Keratinocyte (primary cell): Measurements from ENCODE around the gene ANKFY1. TPM values are rescaled to one million over a fixed set of nuclear protein-coding genes. Genes with fewer than 3 reads are reported as not detected.

Source experiments
- DNase-seq: peaks from one replicate; pipeline ENCODE4 v3.0.0-alpha.2; 2011; ENCODE audit warnings: low read depth, missing footprints, low spot score
- FAIRE-seq: peaks from 2 replicates; lab custom pipeline; 2011; peaks lifted over from hg19 to GRCh38; lab: Jason Lieb, UNC
- H2AFZ ChIP-seq: 2 replicates; pipeline ENCODE4 v1.6.0; 2012; ENCODE audit warnings: low read length, control low read depth, inconsistent platforms; ENCODE audit not compliant: control insufficient read depth
- H3K27ac ChIP-seq: 2 replicates; pipeline ENCODE4 v1.5.1; 2011; ENCODE audit warnings: low read length; ENCODE audit not compliant: control insufficient read depth, insufficient read depth
- H3K27me3 ChIP-seq: 3 replicates; pipeline ENCODE4 v1.6.0; 2011; ENCODE audit warnings: low read length; ENCODE audit not compliant: control insufficient read depth, insufficient read depth; ENCODE audit errors: extremely low read depth
- H3K36me3 ChIP-seq, 2 experiments: 2 replicates in 1 of 2; 3 replicates in 1 of 2; pipeline ENCODE4 v1.5.1; 2011; ENCODE audit warnings: low read length in 2 of 2, mild to moderate bottlenecking in 1 of 2; ENCODE audit not compliant: control insufficient read depth in 2 of 2, insufficient read depth in 2 of 2; ENCODE audit errors: extremely low read depth in 1 of 2
- H3K4me1 ChIP-seq: 3 replicates; pipeline ENCODE4 v1.5.1; 2011; ENCODE audit warnings: low read length; ENCODE audit not compliant: control insufficient read depth, insufficient read depth; ENCODE audit errors: extremely low read depth
- H3K4me2 ChIP-seq: 3 replicates; pipeline ENCODE4 v1.6.0; 2011; ENCODE audit warnings: low read depth, low read length; ENCODE audit not compliant: control insufficient read depth, insufficient read depth; ENCODE audit errors: extremely low read depth
- H3K4me3 ChIP-seq, 3 experiments: fragments of 200-600 bp in 1 of 3; sonication (generic) in 1 of 3; 2 replicates in 2 of 3; 3 replicates in 1 of 3; pipeline ENCODE4 v1.5.1; 2011 to 2016; ENCODE audit warnings: low read length in 3 of 3, mild to moderate bottlenecking in 3 of 3, control low read depth in 2 of 3, inconsistent platforms in 1 of 3, low read depth in 1 of 3, mixed read lengths in 1 of 3, mixed run types in 1 of 3, moderate library complexity in 1 of 3; ENCODE audit not compliant: control insufficient read depth in 2 of 3, insufficient read depth in 2 of 3; ENCODE audit errors: extremely low read depth in 1 of 3
- H3K79me2 ChIP-seq: 2 replicates; pipeline ENCODE4 v1.6.0; 2012; ENCODE audit warnings: low read length; ENCODE audit not compliant: control insufficient read depth, insufficient read depth
- H3K9ac ChIP-seq: 3 replicates; pipeline ENCODE4 v1.6.0; 2011; ENCODE audit warnings: low read length; ENCODE audit not compliant: control insufficient read depth, insufficient read depth; ENCODE audit errors: extremely low read depth
- H3K9me1 ChIP-seq: 3 replicates; pipeline ENCODE4 v1.6.0; 2011; ENCODE audit warnings: low read length; ENCODE audit not compliant: control insufficient read depth, insufficient read depth; ENCODE audit errors: extremely low read depth
- H3K9me3 ChIP-seq: 2 replicates; pipeline ENCODE4 v1.5.1; 2012; ENCODE audit warnings: low read depth, low read length; ENCODE audit not compliant: control insufficient read depth
- H4K20me1 ChIP-seq: 3 replicates; pipeline ENCODE4 v1.6.0; 2011; ENCODE audit warnings: low read length; ENCODE audit not compliant: control insufficient read depth, insufficient read depth; ENCODE audit errors: extremely low read depth
- EZH2 ChIP-seq: IDR thresholded peaks from one replicate; pipeline ENCODE4 v1.6.1; 2012; ENCODE audit warnings: inconsistent platforms, mild to moderate bottlenecking, low read length, moderate library complexity
- dilution Hi-C: fragments of 300-500 bp; cut with MboI; formaldehyde crosslinking; loops from one replicate; pipeline ENCODE4 v1.7.0; 2020; ENCODE audit warnings: low sequenced_read_pairs; ENCODE audit not compliant: extremely low pct_ligation_motif_present
- polyA plus RNA-seq, 5 experiments: library from polyadenylated mRNA; depleted of rRNA in 3 of 5; stranded (reverse) in 3 of 5; stranded (forward) in 1 of 5; unstranded in 1 of 5; fragments of >200 nt; gene quantifications; 1 replicate in 1 of 5; 2 replicates in 3 of 5; 3 replicates in 1 of 5; pipeline versions ENCODE4 v1.2.1 to v1.2.3, GENCODE V29; 2011 to 2012; ENCODE audit warnings: missing spikeins in 2 of 5, low read depth in 1 of 5, low replicate concordance in 1 of 5
- TF ChIP-seq, protein P1 (sequence below), 3 experiments: IDR thresholded peaks in 1 of 3; conservative IDR thresholded peaks in 1 of 3; optimal IDR thresholded peaks in 1 of 3; 2 replicates in 2 of 3; 3 replicates in 1 of 3; pipeline versions ENCODE3 to v1.5.1; 2011; ENCODE audit warnings: low read length in 3 of 3, mild to moderate bottlenecking in 3 of 3, moderate library complexity in 2 of 3, control low read depth in 1 of 3, inconsistent platforms in 1 of 3; ENCODE audit not compliant: insufficient read depth in 2 of 3; ENCODE audit errors: extremely low read depth in 1 of 3

Gene ANKFY1
- polyA plus RNA-seq, 1 donor (not counting 4 experiments of a cell fraction or from before 2014, with no cell fraction given) = 27.0 TPM

DNA sequence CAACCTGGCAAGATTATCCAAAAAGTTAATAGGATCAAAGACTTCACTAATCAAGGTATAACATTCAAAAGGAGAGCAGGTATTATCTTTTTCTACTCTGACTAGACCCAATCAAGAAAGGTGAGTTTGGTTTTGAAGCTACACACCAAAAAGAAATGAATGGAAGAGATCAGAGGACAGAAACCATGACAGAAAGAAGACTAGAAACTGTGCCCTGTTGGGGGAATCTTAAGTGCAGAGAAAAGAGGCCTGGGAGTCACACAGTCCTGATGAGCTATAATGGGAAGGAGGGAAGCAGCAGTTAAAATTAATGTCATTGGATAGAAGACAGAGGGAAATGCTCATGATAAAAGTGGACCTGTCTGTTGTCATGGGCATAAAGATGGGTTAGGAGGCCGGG is 138.2 kb downstream of the ANKFY1 start:
- no peak overlapping the region for H3K27ac ChIP-seq
- H3K4me1 ChIP-seq = no peaks in the 10 kb centered on the region
- DNase-seq (no peak), FAIRE-seq (no peak)
- no peak overlapping the region for H3K4me3 ChIP-seq
- no peaks in the 10 kb centered on the region for H3K9me3 ChIP-seq
- peaks cover 20% of the 10 kb centered on the region for H3K79me2 ChIP-seq
- no peak overlapping the region for H2AFZ ChIP-seq
- dilution Hi-C loops = no loop called here
- no peaks in the 10 kb centered on the region for H4K20me1 ChIP-seq
- H3K4me2 ChIP-seq = no peak overlapping the region
- peaks cover 0 to 7% of the 10 kb centered on the region in 2 experiments for H3K36me3 ChIP-seq
- no peak overlapping the region for H3K9ac ChIP-seq
- no peaks in the 10 kb centered on the region for H3K27me3 ChIP-seq
- no peaks in the 10 kb centered on the region for H3K9me1 ChIP-seq
- TF ChIP-seq EZH2 = no peak
- TF ChIP-seq, protein P1, sequence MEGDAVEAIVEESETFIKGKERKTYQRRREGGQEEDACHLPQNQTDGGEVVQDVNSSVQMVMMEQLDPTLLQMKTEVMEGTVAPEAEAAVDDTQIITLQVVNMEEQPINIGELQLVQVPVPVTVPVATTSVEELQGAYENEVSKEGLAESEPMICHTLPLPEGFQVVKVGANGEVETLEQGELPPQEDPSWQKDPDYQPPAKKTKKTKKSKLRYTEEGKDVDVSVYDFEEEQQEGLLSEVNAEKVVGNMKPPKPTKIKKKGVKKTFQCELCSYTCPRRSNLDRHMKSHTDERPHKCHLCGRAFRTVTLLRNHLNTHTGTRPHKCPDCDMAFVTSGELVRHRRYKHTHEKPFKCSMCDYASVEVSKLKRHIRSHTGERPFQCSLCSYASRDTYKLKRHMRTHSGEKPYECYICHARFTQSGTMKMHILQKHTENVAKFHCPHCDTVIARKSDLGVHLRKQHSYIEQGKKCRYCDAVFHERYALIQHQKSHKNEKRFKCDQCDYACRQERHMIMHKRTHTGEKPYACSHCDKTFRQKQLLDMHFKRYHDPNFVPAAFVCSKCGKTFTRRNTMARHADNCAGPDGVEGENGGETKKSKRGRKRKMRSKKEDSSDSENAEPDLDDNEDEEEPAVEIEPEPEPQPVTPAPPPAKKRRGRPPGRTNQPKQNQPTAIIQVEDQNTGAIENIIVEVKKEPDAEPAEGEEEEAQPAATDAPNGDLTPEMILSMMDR (optimal IDR thresholded peaks at IDR 0.05 in 1 of 3, IDR thresholded peaks at IDR 0.05 in 1 of 3, conservative IDR thresholded peaks at IDR 0.05 in 1 of 3; ENCODE audit: extremely low read depth in 1 of 3, insufficient read depth in 2 of 3, low read length in 3 of 3) = no peak

DNA sequence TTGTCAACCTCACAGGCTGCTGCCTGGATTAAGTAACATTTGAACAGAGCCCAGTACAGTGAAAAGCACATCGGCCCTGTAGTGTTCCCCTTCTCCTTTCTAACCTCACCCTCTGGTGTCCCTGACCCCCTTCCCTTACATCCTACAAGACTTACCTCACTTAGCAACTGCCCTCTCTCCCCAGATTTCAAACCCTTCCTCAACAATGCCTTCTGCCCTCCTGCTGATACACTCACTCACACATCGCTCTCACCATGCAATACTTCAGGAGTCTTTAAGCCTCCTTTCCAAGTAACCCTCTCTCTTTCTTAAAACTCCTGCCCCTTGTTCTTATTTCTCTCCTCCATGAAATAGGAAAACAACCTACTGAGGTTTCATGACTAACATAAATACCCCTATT is 138.8 kb downstream of the ANKFY1 start:
- peaks cover 0 to 7% of the 10 kb centered on the region in 2 experiments for H3K36me3 ChIP-seq
- no peaks in the 10 kb centered on the region for H3K4me1 ChIP-seq
- dilution Hi-C loops = no loop called here
- H3K9me3 ChIP-seq = no peaks in the 10 kb centered on the region
- H3K9ac ChIP-seq = no peak overlapping the region
- H3K4me3 ChIP-seq = no peak overlapping the region
- H3K79me2 ChIP-seq = peaks cover 18% of the 10 kb centered on the region
- no peaks in the 10 kb centered on the region for H3K9me1 ChIP-seq
- H3K4me2 ChIP-seq = no peak overlapping the region
- H3K27ac ChIP-seq = no peak overlapping the region
- H2AFZ ChIP-seq = no peak overlapping the region
- no peaks in the 10 kb centered on the region for H3K27me3 ChIP-seq
- TF ChIP-seq EZH2 = no peak
- TF ChIP-seq, protein P1 (optimal IDR thresholded peaks at IDR 0.05 in 1 of 3, IDR thresholded peaks at IDR 0.05 in 1 of 3, conservative IDR thresholded peaks at IDR 0.05 in 1 of 3; ENCODE audit: extremely low read depth in 1 of 3, insufficient read depth in 2 of 3, low read length in 3 of 3) = no peak
- no peak for DNase-seq
- no peak for FAIRE-seq
- no peaks in the 10 kb centered on the region for H4K20me1 ChIP-seq
